Effector memory CD4-positive, alpha-beta T cell (primary cell): Measurements from ENCODE around the gene TMEM42.

ENCODE experiments used
- DNase-seq, 3 donors: peaks; one replicate each; pipeline ENCODE4 v3.0.0-alpha.2; 2020
- H3K27ac ChIP-seq: 2 replicates; pipeline ENCODE4 v1.7.0; 2013; ENCODE audit warnings: mild to moderate bottlenecking, low read length, moderate library complexity; ENCODE audit not compliant: insufficient read depth, poor library complexity, severe bottlenecking
- H3K27me3 ChIP-seq: replicated peaks from 2 replicates; pipeline ENCODE4 v1.7.0; 2013; ENCODE audit warnings: mild to moderate bottlenecking, low read length; ENCODE audit not compliant: insufficient read depth, control insufficient read depth, poor library complexity, severe bottlenecking
- H3K36me3 ChIP-seq: 2 replicates; pipeline ENCODE4 v1.7.0; 2013; ENCODE audit warnings: mild to moderate bottlenecking, low read length, moderate library complexity; ENCODE audit not compliant: control insufficient read depth, insufficient read depth
- H3K4me1 ChIP-seq: 2 replicates; pipeline ENCODE4 v1.7.0; 2013; ENCODE audit warnings: low read length, mild to moderate bottlenecking; ENCODE audit not compliant: control insufficient read depth, insufficient read depth, poor library complexity, severe bottlenecking
- H3K4me3 ChIP-seq: 2 replicates; pipeline ENCODE4 v1.7.0; 2013; ENCODE audit warnings: low read length, low read depth, mild to moderate bottlenecking; ENCODE audit not compliant: insufficient read depth, poor library complexity, severe bottlenecking
- H3K9me3 ChIP-seq: 2 replicates; pipeline ENCODE4 v1.7.0; 2013; ENCODE audit warnings: mild to moderate bottlenecking, low read length, moderate library complexity; ENCODE audit not compliant: control insufficient read depth

Gene TMEM42

DNA sequence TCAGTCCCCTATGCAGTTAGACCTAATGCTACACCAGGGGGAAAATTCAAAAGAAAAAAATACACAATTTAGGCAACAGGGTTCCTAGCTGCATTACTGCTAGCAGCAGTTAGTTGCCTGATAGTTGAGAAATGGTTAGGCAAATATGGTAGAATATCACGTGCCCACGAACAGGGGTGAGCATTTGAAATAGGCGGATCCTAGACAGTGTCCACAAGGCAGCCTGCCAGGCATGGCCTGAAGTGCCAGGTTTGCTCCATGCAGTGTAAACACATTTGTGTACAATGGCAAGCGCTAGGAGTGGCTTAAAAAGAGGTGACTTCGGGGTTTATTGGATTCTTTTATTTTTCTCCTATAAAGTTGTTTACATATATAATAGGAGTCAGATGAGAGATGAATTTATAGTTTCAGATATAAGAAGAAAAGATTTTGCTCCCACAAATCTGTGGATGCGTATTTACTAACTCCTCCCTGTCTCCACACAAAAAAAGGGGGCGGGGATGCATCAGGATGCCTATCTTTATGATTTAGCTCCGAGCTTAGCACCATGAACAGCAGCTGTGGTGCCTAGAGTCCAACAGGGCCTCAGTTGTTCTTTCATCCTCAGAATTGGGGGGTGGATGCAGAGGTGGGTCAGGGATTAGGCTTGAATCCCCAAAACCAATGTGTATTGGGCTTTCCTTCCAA is 8.8 kb downstream of the TMEM42 start:
- Histone ChIP-seq H3K36me3 (peaks cover 4% of the 10 kb centered on the region), H3K27me3 (no peaks in the 10 kb centered on the region), H3K4me1 (peaks cover 3% of the 10 kb centered on the region), H3K4me3 (no peak overlapping the region), H3K27ac (no peak overlapping the region), H3K9me3 (no peaks in the 10 kb centered on the region)
- no peak for DNase-seq

DNA sequence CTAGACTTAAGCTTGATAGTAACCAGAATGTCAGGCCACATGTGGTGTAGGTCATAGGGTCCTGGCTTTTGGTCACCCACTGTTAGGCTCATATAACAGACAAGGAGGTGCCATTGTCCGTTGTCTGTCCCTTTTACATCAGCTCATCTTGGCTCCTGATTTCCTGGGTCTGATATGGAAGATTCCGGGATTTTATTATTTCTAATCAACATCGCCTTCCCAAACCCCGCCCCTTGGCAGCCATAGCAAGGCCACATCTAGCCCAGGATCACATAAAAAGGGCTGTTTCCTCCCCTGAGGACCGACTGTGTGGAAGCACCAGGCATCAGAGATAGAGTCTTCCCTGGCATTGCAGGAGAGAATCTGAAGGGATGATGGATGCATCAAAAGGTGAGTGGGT is 12.6 kb downstream of the TMEM42 start, which contains the start of gene TGM4:
Gene TGM4 (plus strand): TSS at position 301 of the 400 bp plus-strand sequence. CDS start 71 bp downstream, at position 372.
- Histone ChIP-seq H3K27ac (no peak within 1 kb of the TSS), H3K4me3 (no peak within 1 kb of the TSS)

DNA sequence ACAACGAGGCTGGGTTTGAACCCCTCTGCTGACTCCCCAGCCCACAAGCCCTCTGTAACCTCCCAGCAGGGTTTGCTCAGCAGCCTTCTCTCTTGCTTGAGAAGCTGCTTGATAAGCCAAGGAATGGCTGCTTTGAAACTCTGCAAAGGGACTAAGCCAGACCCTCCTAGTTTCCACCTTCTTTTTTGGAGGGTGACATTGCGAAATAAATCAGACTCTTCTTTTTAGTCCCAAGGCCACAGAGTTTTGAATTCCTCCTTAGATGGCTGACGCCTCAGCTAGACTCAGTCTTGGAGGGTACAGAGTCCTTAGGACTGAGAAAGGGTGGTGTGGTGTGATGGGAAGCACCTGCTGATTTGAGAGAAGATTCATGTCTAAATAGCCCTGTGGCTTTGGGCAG is 13.9 kb downstream of the TMEM42 start:
- H3K4me1 ChIP-seq = no peaks in the 10 kb centered on the region
- H3K27me3 ChIP-seq = no peaks in the 10 kb centered on the region
- DNase-seq = no peak
- H3K4me3 ChIP-seq = no peak overlapping the region
- H3K9me3 ChIP-seq = no peaks in the 10 kb centered on the region
- H3K27ac ChIP-seq = no peak overlapping the region
- H3K36me3 ChIP-seq = no peaks in the 10 kb centered on the region

More for the DNA sequence above, 12.6 kb downstream of the TMEM42 start, which contains the start of gene TGM4:
- Histone ChIP-seq H3K27me3 (no peaks in the 10 kb centered on the region), H3K36me3 (no peaks in the 10 kb centered on the region), H3K9me3 (no peaks in the 10 kb centered on the region), H3K4me1 (no peaks in the 10 kb centered on the region)
- DNase-seq = no peak

DNA sequence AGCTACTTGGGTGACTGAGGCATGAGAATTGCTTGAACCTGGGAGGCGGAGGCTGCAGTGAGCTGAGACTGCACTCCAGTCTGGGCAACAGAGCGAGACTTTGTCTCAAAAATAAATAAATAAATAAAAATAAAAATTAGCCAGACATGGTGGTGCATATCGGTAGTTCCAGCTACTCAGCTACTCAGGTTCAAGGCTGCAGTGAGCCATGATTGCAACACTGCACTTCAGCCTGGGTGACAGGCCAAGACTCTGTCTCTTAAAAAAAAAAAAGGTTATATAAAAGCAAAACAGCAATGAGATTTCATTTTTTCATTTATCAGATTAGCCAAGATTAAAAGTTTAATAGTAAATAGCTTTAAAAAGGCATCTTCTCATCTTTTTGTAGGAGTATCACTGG is 15.6 kb downstream of the TMEM42 start:
- Histone ChIP-seq H3K36me3 (no peaks in the 10 kb centered on the region), H3K4me1 (no peaks in the 10 kb centered on the region), H3K27ac (no peak overlapping the region), H3K9me3 (no peaks in the 10 kb centered on the region), H3K4me3 (no peak overlapping the region), H3K27me3 (no peaks in the 10 kb centered on the region)
- DNase-seq = no peak

DNA sequence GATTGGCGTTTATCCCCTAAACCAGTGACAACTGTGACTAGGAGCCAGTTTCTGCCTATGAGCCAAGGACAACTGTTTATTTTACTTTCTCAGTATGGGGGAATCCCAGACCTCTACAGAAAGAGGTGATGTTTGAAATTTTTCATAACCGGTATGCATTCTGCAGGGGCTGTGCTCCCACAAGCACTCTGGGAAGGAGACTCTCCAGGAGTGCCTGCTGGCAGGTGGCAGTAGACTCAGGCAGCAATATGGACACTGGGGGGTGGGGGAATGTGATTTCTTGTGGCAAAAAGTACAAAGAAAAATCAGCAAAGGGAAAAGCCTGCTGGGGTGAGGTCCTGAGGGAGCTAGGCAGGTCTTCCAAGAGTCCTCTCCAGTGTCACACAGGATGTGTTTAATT is 18.6 kb downstream of the TMEM42 start:
- Histone ChIP-seq H3K9me3 (no peaks in the 10 kb centered on the region), H3K4me3 (no peak overlapping the region), H3K27ac (no peak overlapping the region), H3K27me3 (no peaks in the 10 kb centered on the region), H3K4me1 (no peaks in the 10 kb centered on the region), H3K36me3 (no peaks in the 10 kb centered on the region)
- DNase-seq = no peak

DNA sequence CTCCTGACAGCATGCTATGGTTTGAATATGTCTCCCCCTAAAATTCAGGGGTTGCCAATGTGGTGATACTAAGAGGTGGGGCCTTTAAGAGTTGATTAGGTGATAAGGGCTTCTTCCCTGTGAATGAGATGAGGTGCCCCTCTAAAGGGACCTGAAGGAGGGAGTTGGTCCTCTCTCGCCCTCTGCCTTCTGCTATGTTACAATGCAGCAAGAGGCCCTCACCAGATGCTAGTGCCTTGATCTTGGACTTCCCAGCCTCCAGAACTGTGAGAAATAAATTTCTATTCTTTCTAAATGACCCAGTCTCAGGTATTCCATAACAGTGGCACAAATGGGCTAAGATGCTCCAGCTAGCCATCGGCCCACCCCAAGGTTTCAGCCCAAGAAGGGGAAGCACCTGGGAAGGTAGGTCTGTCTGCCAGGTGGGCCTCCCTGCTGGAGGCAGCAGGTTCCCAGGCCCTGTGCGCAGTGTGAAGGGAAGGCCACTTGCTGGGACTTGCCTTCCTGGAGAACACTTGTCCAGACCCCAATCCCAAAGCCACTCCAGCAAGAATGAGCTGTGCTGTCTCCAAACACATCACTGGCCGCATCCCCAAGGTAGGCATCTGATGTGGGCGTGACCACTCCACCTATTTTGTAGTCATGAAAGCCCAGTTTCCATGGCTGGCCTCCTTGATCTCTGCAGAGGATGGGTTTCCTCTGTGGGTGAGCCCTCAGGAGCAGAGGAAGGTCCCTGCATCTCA is 21.7 kb downstream of the TMEM42 start:
- H3K27me3 ChIP-seq = no peaks in the 10 kb centered on the region
- H3K36me3 ChIP-seq = no peaks in the 10 kb centered on the region
- no peaks in the 10 kb centered on the region for H3K9me3 ChIP-seq
- no peak for DNase-seq
- H3K27ac ChIP-seq = no peak overlapping the region
- no peak overlapping the region for H3K4me3 ChIP-seq
- H3K4me1 ChIP-seq = no peaks in the 10 kb centered on the region

DNA sequence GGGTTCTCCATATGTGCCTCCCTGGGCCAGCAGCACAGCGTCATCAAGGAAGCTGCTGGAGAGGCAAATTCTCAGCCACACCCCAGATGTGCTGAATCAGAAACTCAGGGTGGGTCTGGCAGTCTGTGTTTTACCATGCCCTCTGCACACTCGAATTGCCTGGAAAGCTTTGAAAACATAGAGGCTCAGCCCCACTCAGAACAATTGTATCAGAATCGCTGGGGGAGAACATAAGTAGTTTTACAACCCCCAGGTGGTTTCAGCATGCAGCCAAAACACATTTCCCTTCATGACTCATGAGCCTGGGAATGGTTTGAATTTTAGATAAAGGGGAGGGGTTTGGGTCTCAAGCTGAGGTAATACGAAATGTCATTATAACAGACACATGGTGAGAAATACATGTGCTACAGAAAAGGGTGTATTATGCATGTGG is 22.3 kb downstream of the TMEM42 start:
- Histone ChIP-seq H3K27me3 (no peaks in the 10 kb centered on the region), H3K9me3 (no peaks in the 10 kb centered on the region), H3K27ac (no peak overlapping the region), H3K4me3 (no peak overlapping the region), H3K36me3 (no peaks in the 10 kb centered on the region), H3K4me1 (no peaks in the 10 kb centered on the region)
- no peak for DNase-seq

DNA sequence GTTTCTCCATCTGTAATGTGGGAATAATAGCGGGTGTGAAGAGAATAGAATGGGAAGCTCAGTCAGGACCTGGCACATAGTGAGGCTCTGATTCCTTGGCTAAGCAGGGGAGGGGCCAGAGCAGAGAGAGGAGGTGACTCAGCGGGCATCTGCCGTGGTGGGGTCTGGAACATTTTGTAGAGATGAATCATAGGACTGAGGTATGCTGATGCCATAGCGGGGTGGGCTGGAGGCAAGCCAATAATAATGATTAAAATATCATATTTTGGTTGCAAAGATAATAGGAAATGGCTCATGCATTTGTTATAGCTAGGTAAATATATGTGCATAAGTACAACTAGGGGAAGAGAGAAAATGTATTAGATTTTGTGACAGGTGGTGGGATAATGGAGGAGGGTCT is 23.9 kb downstream of the TMEM42 start:
- Histone ChIP-seq H3K27me3 (no peaks in the 10 kb centered on the region), H3K27ac (no peak overlapping the region), H3K9me3 (no peaks in the 10 kb centered on the region), H3K36me3 (no peaks in the 10 kb centered on the region), H3K4me3 (no peak overlapping the region), H3K4me1 (no peaks in the 10 kb centered on the region)
- no peak for DNase-seq

DNA sequence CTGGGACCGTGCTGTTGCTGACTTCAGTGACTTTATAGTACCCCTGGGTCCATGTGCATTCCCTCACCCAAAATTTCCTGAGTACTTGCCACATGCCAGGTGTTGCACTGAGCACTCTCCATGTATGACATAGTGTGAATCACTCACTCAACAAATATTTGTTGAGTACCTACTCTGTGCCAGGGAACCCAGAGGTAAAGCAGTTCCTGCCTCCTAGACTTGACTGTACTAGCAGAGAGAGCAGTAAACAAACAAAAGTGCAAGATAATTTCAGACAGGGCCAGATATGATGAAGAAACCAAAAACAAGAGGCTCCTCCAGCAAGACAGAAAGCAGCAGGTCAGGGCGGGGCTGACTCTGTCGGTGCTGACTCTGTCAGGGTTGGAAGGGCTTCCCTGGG is 24.8 kb downstream of the TMEM42 start:
- Histone ChIP-seq H3K36me3 (no peaks in the 10 kb centered on the region), H3K27me3 (no peaks in the 10 kb centered on the region), H3K4me3 (no peak overlapping the region), H3K4me1 (no peaks in the 10 kb centered on the region), H3K9me3 (no peaks in the 10 kb centered on the region), H3K27ac (no peak overlapping the region)
- no peak for DNase-seq

DNA sequence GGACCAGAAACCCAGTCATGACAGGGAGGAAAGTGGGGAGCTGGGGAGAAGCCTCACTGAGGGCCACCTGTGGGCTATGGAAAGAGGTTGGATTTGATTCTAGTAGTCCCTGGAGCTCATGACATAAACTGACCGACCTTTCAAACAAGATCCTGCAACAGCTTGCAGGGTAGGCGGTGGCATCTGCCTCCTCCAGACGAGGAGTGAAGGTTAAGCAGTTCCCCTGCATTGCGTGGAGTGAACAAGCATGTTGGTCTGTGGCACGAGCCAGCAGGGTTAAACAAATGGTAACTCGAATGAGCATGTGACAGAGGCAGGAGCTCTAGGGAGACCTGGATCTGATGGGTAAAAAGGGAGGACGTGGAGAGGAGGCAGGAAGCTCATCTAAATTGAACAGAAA is 25.4 kb downstream of the TMEM42 start:
- no peak overlapping the region for H3K4me3 ChIP-seq
- no peaks in the 10 kb centered on the region for H3K4me1 ChIP-seq
- no peaks in the 10 kb centered on the region for H3K36me3 ChIP-seq
- no peaks in the 10 kb centered on the region for H3K27me3 ChIP-seq
- no peaks in the 10 kb centered on the region for H3K9me3 ChIP-seq
- no peak for DNase-seq
- H3K27ac ChIP-seq = no peak overlapping the region
